Adrenal gland (tissue), 5 donors: ENCODE measurements around the gene SERPINF2.

Experiments
- POLR2A ChIP-seq, 2 donors: fragments of 450-650 bp; IDR thresholded peaks; one replicate each; pipeline ENCODE4 v1.6.1; 2017; ENCODE audit warnings: antibody characterized with exemption in 2 of 2, mild to moderate bottlenecking in 2 of 2, moderate library complexity in 1 of 2
- TF ChIP-seq, protein P1 (sequence below), 6 experiments: fragments of 450-650 bp in 4 of 6; fragments of 200-600 bp in 2 of 6; sonication (generic) in 1 of 6; IDR thresholded peaks; 1 replicate in 5 of 6; 2 replicates in 1 of 6; pipeline versions ENCODE4 v1.5.1 to v1.8.0; 2016 to 2021; ENCODE audit warnings: antibody characterized with exemption in 6 of 6, mild to moderate bottlenecking in 2 of 6, moderate library complexity in 1 of 6
- donor health status: DM: no; HTN: no; CAD: no.

DNA sequence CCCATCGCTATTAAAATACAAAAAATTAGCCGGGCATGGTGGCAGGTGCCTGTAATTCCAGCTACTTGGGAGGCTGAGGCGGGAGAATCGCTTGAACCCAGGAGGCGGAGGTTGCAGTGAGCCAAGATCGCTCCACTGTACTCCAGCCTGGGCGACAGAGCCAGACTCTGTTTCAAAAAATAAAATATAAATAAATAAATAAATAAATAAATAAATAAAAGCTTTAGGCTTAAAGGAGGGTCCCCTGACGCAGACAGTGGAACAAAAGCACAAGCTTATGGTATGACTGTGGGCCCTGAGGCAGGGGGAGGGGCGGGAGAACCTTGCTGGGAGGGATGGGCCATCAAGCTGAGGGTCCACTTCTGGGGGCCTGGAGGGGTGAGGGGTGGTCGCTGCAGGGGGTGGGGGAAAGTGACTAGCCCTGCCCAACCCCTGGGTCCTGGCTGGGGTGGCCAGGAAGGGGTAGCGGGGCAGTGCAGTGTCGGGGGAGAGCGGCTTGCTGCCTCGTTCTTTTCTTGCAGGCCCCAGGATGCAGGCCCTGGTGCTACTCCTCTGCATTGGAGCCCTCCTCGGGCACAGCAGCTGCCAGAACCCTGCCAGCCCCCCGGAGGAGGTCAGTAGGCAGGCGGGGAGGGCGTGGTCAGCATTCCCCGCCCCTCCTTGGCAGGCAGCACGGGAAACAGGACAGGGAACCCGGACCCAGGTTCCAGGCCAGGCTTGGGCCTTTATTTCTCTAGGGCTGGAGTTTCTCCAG, 23.9 kb downstream of the SERPINF2 start:
- TF ChIP-seq, protein P1, sequence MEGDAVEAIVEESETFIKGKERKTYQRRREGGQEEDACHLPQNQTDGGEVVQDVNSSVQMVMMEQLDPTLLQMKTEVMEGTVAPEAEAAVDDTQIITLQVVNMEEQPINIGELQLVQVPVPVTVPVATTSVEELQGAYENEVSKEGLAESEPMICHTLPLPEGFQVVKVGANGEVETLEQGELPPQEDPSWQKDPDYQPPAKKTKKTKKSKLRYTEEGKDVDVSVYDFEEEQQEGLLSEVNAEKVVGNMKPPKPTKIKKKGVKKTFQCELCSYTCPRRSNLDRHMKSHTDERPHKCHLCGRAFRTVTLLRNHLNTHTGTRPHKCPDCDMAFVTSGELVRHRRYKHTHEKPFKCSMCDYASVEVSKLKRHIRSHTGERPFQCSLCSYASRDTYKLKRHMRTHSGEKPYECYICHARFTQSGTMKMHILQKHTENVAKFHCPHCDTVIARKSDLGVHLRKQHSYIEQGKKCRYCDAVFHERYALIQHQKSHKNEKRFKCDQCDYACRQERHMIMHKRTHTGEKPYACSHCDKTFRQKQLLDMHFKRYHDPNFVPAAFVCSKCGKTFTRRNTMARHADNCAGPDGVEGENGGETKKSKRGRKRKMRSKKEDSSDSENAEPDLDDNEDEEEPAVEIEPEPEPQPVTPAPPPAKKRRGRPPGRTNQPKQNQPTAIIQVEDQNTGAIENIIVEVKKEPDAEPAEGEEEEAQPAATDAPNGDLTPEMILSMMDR (IDR thresholded peaks at IDR 0.05), result no peak
- TF ChIP-seq POLR2A (IDR thresholded peaks at IDR 0.05), result no peak
